Hindlimb muscle (tissue), 1 donor: Measurements from ENCODE around the gene LUC7L2. TPM values are rescaled to one million over a fixed set of nuclear protein-coding genes. Genes with fewer than 3 reads are reported as not detected.
"Not testable (repeated sequence)": the region's sequence is repeated elsewhere in the genome, so short reads cannot be mapped to it uniquely, and the experiment has no call there.

Experiments
- DNase-seq: peaks from one replicate; pipeline ENCODE4 v3.0.0-alpha.2; 2013
- polyA plus RNA-seq: library from polyadenylated mRNA; unstranded; fragments of 120-200 nt; gene quantifications from one replicate; pipeline ENCODE4 v1.2.1, GENCODE V29; 2013; ENCODE audit not compliant: insufficient read length

The LUC7L2 gene
- polyA plus RNA-seq, 1 donor = 66.0 TPM

GRCh38 chr7:139357729-139358506, 1.8 kb upstream of the LUC7L2 start:
- not testable (repeated sequence) for DNase-seq

GRCh38 chr7:139358541-139359365, 941 bp upstream of the LUC7L2 start:
- DNase-seq = no peak

- peak; percentile 95 for DNase-seq
Observed at GRCh38 chr7:139360210-139360947, 685 bp downstream of the LUC7L2 start.

GRCh38 chr7:139360948-139361307, 1.2 kb downstream of the LUC7L2 start:
- no peak for DNase-seq

- no peak for DNase-seq
Observed at GRCh38 chr7:139361523-139361922, 1.8 kb downstream of the LUC7L2 start.

GRCh38 chr7:139362302-139362701, 2.6 kb downstream of the LUC7L2 start:
- DNase-seq = no peak

- DNase-seq = no peak
Observed at GRCh38 chr7:139362981-139363380, 3.3 kb downstream of the LUC7L2 start.

GRCh38 chr7:139365336-139365735, 5.6 kb downstream of the LUC7L2 start:
- no peak for DNase-seq

GRCh38 chr7:139366400-139366799, 6.7 kb downstream of the LUC7L2 start:
- no peak for DNase-seq

GRCh38 chr7:139367438-139368155, 7.9 kb downstream of the LUC7L2 start:
- DNase-seq = no peak

GRCh38 chr7:139370301-139370942, 10.7 kb downstream of the LUC7L2 start:
- DNase-seq = no peak

- DNase-seq = no peak
Observed at GRCh38 chr7:139370943-139371313, 11.2 kb downstream of the LUC7L2 start.

- DNase-seq = no peak
Observed at GRCh38 chr7:139374246-139374645, 14.6 kb downstream of the LUC7L2 start.

GRCh38 chr7:139382439-139382838, 22.7 kb downstream of the LUC7L2 start:
- DNase-seq = no peak

- no peak for DNase-seq
Observed at GRCh38 chr7:139384611-139385010, 24.9 kb downstream of the LUC7L2 start.

- no peak for DNase-seq
Observed at GRCh38 chr7:139387594-139387993, 27.9 kb downstream of the LUC7L2 start.

GRCh38 chr7:139389091-139389490, 29.4 kb downstream of the LUC7L2 start:
- no peak for DNase-seq

GRCh38 chr7:139389774-139390173, 30.1 kb downstream of the LUC7L2 start:
- DNase-seq = no peak

- DNase-seq = no peak
Observed at GRCh38 chr7:139393621-139394211, 34.0 kb downstream of the LUC7L2 start.

GRCh38 chr7:139394540-139394939, 34.8 kb downstream of the LUC7L2 start:
- no peak for DNase-seq

GRCh38 chr7:139396323-139396951, 36.7 kb downstream of the LUC7L2 start:
- DNase-seq = no peak
